Osteoblast (primary cell): ENCODE measurements around the gene STAMBPL1. TPM values are rescaled to one million over a fixed set of nuclear protein-coding genes. Genes with fewer than 3 reads are reported as not detected.
A peak's percentile ranks its signal among the peaks of the same experiment; 100 is the strongest.

Experiments used
- DNase-seq: peaks from one replicate; pipeline ENCODE4 v3.0.0; 2011; ENCODE audit warnings: low spot score, mixed read lengths; ENCODE audit not compliant: insufficient read length; ENCODE audit errors: missing footprints
- H2AFZ ChIP-seq: 2 replicates; pipeline ENCODE4 v1.6.0; 2011; ENCODE audit warnings: mild to moderate bottlenecking, low read length
- H3K27ac ChIP-seq: 2 replicates; pipeline ENCODE4 v1.5.1; 2011; ENCODE audit warnings: mild to moderate bottlenecking, low read depth, low read length, moderate library complexity
- H3K27me3 ChIP-seq: 2 replicates; pipeline ENCODE4 v1.6.0; 2012; ENCODE audit warnings: mild to moderate bottlenecking, control low read depth, inconsistent platforms, low read length, moderate library complexity; ENCODE audit not compliant: insufficient read depth
- H3K36me3 ChIP-seq: 2 replicates; pipeline ENCODE4 v1.5.1; 2011; ENCODE audit warnings: mild to moderate bottlenecking, low read length, control low read depth, moderate library complexity; ENCODE audit not compliant: insufficient read depth
- H3K4me1 ChIP-seq: 2 replicates; pipeline ENCODE4 v1.5.1; 2011; ENCODE audit warnings: mild to moderate bottlenecking, low read length, control low read depth, moderate library complexity; ENCODE audit not compliant: insufficient read depth
- H3K4me2 ChIP-seq: 2 replicates; pipeline ENCODE4 v1.6.0; 2011; ENCODE audit warnings: mild to moderate bottlenecking, low read length; ENCODE audit not compliant: insufficient read depth
- H3K4me3 ChIP-seq: fragments of 200-600 bp; sonication (generic); 3 replicates; pipeline ENCODE4 v1.5.1; 2012; ENCODE audit warnings: mild to moderate bottlenecking, low read length, inconsistent platforms; ENCODE audit not compliant: insufficient read depth
- H3K79me2 ChIP-seq: 2 replicates; pipeline ENCODE4 v1.6.0; 2012; ENCODE audit warnings: mild to moderate bottlenecking, low read length, control low read depth, inconsistent platforms; ENCODE audit not compliant: insufficient read depth
- H3K9me3 ChIP-seq: 2 replicates; pipeline ENCODE4 v1.5.1; 2011; ENCODE audit warnings: low read depth, low read length, control low read depth
- H4K20me1 ChIP-seq: 2 replicates; pipeline ENCODE4 v1.6.0; 2012; ENCODE audit warnings: mild to moderate bottlenecking, low read length, control low read depth; ENCODE audit not compliant: insufficient read depth
- CTCF ChIP-seq: IDR thresholded peaks from 2 replicates; pipeline ENCODE4 v1.5.1; 2011; ENCODE audit warnings: mild to moderate bottlenecking, low read depth, low read length, moderate library complexity; ENCODE audit errors: extremely low read depth
- total RNA-seq: library from RNA; depleted of rRNA; stranded (reverse); fragments of >200 nt; gene quantifications from 2 replicates; pipeline ENCODE4 v1.2.3, GENCODE V29; 2012

The STAMBPL1 gene
- 10.3 and 11.6 TPM in 2 replicates for total RNA-seq

GRCh38 chr10:88879534-88880281 is at the start of gene STAMBPL1:
Gene STAMBPL1 (plus strand): TSS chr10:88880245. CDS start chr10:88901709, 21,464 bp downstream.
- Histone ChIP-seq H3K4me3 (peak within 1 kb of the TSS; percentile 75), H3K4me1 (peaks cover 32% of the 10 kb centered on the region), H3K4me2 (peak within 1 kb of the TSS; percentile 93), H3K27me3 (no peaks in the 10 kb centered on the region), H3K36me3 (no peaks in the 10 kb centered on the region), H2AFZ (peak within 1 kb of the TSS; percentile 90), H3K9me3 (no peaks in the 10 kb centered on the region), H3K79me2 (peaks cover 29% of the 10 kb centered on the region), H3K27ac (peak within 1 kb of the TSS; percentile 74), H4K20me1 (no peaks in the 10 kb centered on the region)
- peak; percentile 67 for DNase-seq
- TF ChIP-seq CTCF: no peak

DNA sequence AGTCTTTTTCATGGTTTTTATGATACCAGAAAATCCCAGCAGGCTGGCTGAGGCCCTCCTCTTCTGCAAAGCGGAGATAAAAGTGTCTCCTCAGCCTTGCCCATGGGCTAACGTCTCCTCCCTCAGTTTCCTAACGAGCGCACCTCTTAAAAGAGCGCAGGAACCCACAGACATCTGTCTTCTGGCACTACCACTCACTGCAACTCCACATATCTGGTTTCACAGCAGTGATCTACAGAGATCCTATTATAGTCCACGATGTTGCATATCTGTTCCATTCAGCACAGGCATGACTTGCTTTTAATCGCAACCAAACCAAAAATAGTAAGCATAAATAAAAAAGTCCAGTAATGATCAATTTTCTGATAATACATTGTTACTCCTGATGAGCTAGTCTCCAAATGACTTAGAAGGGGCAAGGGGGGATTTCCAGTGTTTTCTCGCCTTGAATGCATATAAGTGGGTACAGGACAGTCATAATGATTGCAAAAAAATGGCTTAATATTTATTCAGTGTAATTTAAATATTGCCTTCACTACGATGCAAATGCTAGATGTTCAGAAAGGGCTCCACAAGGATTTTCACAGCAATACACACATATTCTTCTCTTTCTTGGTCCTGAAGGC is 49.3 kb upstream of the STAMBPL1 start:
- Histone ChIP-seq H3K36me3 (no peaks in the 10 kb centered on the region), H3K27me3 (no peaks in the 10 kb centered on the region), H3K4me3 (no peak overlapping the region), H3K4me2 (no peak overlapping the region), H3K4me1 (no peaks in the 10 kb centered on the region), H4K20me1 (no peaks in the 10 kb centered on the region), H3K9me3 (no peaks in the 10 kb centered on the region), H2AFZ (no peak overlapping the region), H3K27ac (no peak overlapping the region), H3K79me2 (no peaks in the 10 kb centered on the region)
- TF ChIP-seq CTCF: no peak
- DNase-seq: no peak

DNA sequence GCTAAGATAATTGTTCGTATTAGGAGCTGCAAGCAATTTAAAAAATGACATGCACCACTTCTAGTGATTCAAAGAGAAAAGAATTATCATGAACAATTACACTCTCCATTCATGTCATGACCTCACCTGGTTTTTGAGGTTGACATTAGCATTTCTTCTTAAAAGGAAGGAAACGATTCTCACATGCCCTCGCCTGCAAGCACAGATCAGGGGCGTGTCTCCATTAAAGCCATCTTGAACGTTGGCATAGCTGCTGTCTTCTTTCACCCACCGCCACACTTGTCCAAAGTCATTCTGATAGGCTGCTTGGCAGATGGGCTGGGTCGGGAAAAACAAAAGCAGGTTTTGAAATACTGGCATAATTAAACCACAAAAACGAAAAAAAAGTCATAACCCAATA is 48.3 kb upstream of the STAMBPL1 start:
- H3K4me2 ChIP-seq: no peak overlapping the region
- H2AFZ ChIP-seq: no peak overlapping the region
- no peak overlapping the region for H3K27ac ChIP-seq
- H3K4me3 ChIP-seq: no peak overlapping the region
- TF ChIP-seq CTCF: no peak
- H3K79me2 ChIP-seq: no peaks in the 10 kb centered on the region
- H4K20me1 ChIP-seq: no peaks in the 10 kb centered on the region
- no peaks in the 10 kb centered on the region for H3K4me1 ChIP-seq
- H3K9me3 ChIP-seq: no peaks in the 10 kb centered on the region
- H3K36me3 ChIP-seq: no peaks in the 10 kb centered on the region
- DNase-seq: no peak
- no peaks in the 10 kb centered on the region for H3K27me3 ChIP-seq

GRCh38 chr10:88832376-88832775 is 47.7 kb upstream of the STAMBPL1 start:
- Histone ChIP-seq H3K36me3 (no peaks in the 10 kb centered on the region), H3K4me1 (no peaks in the 10 kb centered on the region), H4K20me1 (no peaks in the 10 kb centered on the region), H3K4me2 (no peak overlapping the region), H2AFZ (no peak overlapping the region), H3K27ac (no peak overlapping the region), H3K4me3 (no peak overlapping the region), H3K27me3 (no peaks in the 10 kb centered on the region), H3K79me2 (no peaks in the 10 kb centered on the region), H3K9me3 (no peaks in the 10 kb centered on the region)
- DNase-seq: no peak
- no peak for TF ChIP-seq CTCF
